Stimulated activated naive CD4-positive, alpha-beta T cell treated with Interleukin-2 at 50 U/mL for 16 hours (primary cell): ENCODE data around the gene DGKB.

Experiments
- DNase-seq: peaks from one replicate; lab custom pipeline; 2025; lab: John Stamatoyannopoulos, UW

The DGKB gene

GRCh38 chr7:14207711-14208110 lies 694.8 kb downstream of the DGKB start:
- DNase-seq, result no peak

DNA sequence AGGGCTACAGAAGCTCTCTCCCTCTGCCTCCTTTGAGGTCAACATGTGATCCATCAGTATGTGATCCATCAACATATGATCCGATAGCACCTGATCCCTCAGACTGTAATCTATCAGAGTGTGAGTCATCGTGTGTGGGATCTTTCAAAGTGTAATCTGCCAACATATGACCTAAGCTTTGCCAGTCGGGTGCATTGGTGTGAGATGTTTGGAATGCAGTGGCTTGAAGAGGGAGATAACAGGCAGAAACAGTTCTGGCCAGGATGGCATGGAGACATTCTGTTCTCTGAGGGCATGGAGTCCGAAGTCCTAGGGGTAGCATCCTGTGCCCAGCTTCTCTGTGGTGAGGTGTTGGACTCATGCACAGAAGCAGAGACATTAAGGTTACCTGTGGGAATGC lies 695.4 kb downstream of the DGKB start:
- no peak for DNase-seq

DNA sequence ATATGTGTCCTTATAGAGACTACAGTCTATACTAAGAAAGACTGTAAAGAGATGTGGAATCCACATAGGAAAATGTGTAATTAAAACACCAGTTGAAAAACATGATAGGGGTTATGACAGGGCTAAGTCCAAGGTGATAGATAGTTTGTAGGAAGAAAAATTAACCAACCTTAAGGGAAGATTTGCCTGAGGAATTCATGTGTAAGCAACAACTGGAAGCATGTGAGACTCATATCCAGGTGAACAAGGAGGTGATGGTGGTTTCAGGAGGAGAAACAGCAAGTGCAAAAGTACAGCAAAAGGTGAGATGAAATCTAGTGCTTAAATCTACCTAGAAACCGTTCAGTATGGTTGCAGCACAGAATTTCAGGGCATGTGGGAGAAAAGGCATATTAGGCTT lies 696.4 kb downstream of the DGKB start:
- DNase-seq, result no peak

DNA sequence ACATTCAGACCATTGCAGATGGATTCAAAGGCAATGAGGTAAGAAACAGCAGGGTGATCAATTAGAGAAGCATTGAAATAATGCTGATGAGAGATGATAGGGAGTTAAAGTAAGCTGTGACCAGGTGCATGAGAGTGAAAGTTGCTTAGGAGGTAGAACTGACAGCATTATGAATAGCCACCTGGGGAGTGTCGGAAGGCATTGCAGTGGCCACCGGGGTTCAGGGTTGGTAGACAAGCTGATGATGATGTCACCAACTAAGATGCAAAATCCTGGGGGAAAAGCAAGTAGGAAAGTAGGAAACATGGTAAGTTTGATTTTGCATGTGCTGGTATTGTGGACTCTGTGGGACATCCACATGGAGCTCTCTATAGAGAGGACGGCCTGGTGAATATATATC lies 701.2 kb downstream of the DGKB start:
- DNase-seq, result no peak

GRCh38 chr7:14199336-14199735 lies 703.2 kb downstream of the DGKB start:
- DNase-seq, result no peak

GRCh38 chr7:14197280-14197679 lies 705.3 kb downstream of the DGKB start:
- no peak for DNase-seq

- no peak for DNase-seq
Measured at GRCh38 chr7:14196555-14196954, 706.0 kb downstream of the DGKB start.

- DNase-seq, result no peak
Measured at GRCh38 chr7:14195871-14196270, 706.7 kb downstream of the DGKB start.

DNA sequence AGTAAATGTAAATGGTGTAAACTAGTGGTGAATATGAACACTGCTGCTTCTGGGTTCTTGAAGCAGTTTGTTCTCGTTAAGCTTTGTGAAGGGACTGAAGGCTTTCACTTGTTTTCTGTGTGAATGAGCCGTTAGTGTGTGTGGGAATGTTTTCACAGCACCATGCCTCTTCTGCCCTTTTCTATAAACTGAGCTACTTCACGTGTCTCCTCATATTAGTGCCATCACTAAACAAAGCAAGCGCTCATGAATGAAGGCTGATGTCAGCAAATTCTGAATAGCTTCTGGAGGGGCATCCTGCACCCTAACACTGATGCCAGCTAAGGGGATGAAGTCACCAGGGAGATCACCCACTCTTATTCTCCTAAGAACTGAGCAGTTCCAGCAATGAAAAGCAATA lies 707.5 kb downstream of the DGKB start:
- no peak for DNase-seq

GRCh38 chr7:14191686-14192098 lies 710.9 kb downstream of the DGKB start:
- DNase-seq, result no peak

GRCh38 chr7:14184292-14184864 lies 718.2 kb downstream of the DGKB start:
- no peak for DNase-seq

- no peak for DNase-seq
Measured at GRCh38 chr7:14179781-14180180, 722.8 kb downstream of the DGKB start.

DNA sequence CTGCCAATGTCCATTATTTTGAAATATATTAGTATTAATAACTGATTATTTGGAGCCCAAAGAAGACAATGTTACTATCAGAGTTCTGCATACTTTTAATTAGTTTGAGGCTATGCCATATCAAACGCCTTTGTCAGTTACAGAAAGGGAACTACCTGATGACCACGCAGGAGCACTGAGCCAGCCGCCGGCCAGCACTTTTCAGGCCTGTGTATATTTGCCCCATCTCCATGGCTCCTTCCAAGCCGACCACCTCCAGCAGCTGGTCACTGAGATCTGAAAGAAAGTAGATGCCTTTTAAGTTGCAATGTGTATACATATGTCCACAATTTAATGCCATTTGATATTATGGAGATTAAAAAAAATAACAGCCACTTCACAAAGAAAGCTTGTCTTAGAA lies 724.7 kb downstream of the DGKB start:
- DNase-seq, result no peak

DNA sequence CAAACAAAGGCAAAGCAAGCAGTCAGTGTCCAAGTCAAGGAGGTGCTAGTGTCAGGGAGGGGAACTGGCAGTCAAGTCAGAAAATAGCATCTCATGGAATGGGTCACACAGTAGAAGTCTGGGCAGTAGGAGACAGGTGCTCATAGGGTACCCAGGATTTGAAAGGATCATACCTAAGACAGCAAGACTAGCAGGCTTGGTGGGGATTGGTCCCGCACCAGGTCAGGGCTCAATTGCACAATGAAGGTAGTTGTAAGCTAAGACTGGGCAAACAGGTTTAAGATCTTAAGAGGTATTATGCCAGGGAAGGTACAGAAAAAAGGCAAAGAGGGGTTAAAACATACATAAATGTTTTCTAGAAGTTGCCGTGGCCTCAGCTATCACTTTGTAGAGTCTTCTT lies 731.7 kb downstream of the DGKB start:
- no peak for DNase-seq

GRCh38 chr7:14158111-14158510 lies 744.4 kb downstream of the DGKB start:
- no peak for DNase-seq

DNA sequence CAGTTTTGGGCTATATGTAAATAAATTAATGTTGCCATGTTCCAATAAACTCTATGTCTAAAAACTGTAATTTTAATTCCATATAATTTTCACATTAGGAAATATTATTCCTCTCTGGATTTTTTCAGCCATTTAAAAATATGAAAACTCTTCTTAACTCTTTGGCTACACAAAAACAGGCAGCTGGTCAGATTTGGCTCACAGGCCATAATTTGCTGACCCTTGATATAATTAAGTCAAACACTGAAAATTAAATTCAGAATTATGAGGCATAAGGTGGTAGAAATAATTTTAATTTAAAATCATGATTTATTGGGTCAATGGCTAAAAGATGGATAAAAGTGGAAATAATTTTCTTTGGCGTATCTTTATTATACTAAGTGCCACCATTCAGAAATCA lies 746.1 kb downstream of the DGKB start:
- no peak for DNase-seq

DNA sequence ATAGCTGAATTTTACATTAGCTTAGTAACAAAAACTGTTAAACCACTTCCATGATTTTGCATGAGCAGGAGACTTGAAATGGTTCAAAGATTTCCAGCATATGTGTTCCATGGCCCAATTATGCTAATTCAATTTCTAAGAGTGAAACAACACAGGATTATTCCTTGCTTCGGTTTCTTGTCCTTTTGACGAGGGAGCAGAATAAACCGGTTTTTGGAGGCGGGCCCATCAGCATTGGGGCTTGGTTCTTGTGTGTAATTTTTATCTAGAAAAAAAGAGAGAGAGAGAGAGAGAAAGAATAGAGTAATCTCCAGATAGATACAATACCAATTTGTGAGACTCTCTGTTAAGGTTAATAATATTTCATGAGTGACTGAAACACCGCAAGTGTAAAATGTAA lies 753.6 kb downstream of the DGKB start:
- DNase-seq, result no peak

GRCh38 chr7:14147532-14147931 lies 755.0 kb downstream of the DGKB start:
- DNase-seq, result no peak

GRCh38 chr7:14144538-14144937 lies 758.0 kb downstream of the DGKB start:
- DNase-seq, result no peak

DNA sequence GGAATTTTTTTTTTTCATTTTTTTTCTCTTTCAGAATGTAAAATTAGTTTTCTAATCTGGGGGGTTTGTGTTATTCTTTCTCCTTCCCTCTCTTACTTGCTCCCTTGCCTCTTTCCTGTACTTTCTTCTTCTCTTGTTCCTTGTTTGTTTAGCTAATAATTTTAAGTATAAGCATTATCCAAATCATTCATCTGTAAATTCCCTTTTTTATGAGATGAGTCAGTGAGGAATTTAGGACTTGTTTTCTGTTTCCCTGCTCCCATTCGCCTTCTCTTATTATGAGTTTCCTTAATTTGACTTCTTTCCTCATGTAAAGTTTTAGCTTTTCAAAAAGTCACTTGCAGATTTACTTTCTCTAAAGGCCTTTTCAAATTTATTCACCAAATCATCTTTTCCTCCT lies 758.4 kb downstream of the DGKB start:
- no peak for DNase-seq

DNA sequence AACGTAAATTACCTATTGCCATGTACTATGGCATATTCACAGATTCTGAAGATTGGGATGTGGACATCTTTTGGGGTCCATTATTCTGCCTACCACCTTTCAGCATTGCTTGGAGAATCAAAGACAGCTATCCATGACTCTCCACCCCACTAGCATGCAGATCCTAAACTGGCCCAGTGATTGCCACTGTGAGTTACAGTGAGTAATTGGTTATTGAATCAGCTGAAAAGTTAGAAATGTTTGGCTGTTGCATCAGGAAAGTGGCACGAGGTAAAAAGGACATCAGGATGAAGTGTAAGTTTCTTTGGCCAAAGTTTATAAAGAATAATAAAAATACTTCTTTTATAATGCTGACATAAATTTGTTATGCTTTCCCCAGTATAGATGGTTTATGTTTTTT lies 764.9 kb downstream of the DGKB start:
- DNase-seq, result no peak

GRCh38 chr7:14133752-14134151 lies 768.8 kb downstream of the DGKB start:
- no peak for DNase-seq

GRCh38 chr7:14125998-14126397 lies 776.6 kb downstream of the DGKB start:
- no peak for DNase-seq

GRCh38 chr7:14124716-14125115 lies 777.8 kb downstream of the DGKB start:
- no peak for DNase-seq

DNA sequence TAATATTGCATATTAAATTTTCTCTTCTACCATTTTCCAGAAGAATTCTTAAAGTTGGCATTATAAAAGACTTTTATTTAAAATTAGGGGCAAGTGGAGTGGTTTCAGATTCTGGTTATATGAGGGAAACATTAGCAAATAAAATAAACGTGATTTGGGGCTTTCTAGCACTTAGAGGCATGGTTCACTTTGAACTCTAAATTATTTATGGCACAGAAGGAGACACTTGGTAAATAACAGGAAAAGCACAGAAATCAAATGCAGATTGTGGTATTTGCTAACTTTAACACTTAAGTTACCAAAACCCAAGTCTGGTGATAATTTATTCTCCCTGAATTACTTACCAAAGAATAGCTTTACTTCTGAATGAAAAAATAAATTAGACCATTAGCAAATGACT lies 778.6 kb downstream of the DGKB start:
- DNase-seq, result no peak
